Esophagus squamous epithelium (tissue), 5 donors: ENCODE measurements around the gene SLN. TPM values are rescaled to one million over a fixed set of nuclear protein-coding genes. Genes with fewer than 3 reads are reported as not detected.

ENCODE experiments used
- DNase-seq: peaks from one replicate; lab custom pipeline; 2025; lab: John Stamatoyannopoulos, UW
- H3K27ac ChIP-seq, 4 donors: fragments of 200-600 bp; sonication (generic); one replicate each; pipeline ENCODE4 v1.5.1; 2016 to 2019; ENCODE audit warnings: mild to moderate bottlenecking in 1 of 4
- H3K27me3 ChIP-seq, 4 donors: fragments of 200-600 bp; sonication (generic); 1 replicate in 3 of 4; 2 replicates in 1 of 4; pipeline versions ENCODE4 v1.5.1 to v1.6.0; 2017 to 2021; ENCODE audit warnings: antibody characterized with exemption in 1 of 4
- H3K36me3 ChIP-seq, 3 donors: fragments of 200-600 bp; sonication (generic); one replicate each; pipeline ENCODE4 v1.5.1; 2016 to 2019
- H3K4me1 ChIP-seq, 3 donors: fragments of 200-600 bp; sonication (generic); one replicate each; pipeline ENCODE4 v1.5.1; 2017 to 2019
- H3K4me3 ChIP-seq, 4 donors: fragments of 200-600 bp; sonication (generic); 1 replicate in 3 of 4; 2 replicates in 1 of 4; pipeline ENCODE4 v1.5.1; 2016 to 2019; ENCODE audit warnings: mild to moderate bottlenecking in 2 of 4, moderate library complexity in 1 of 4
- H3K9me3 ChIP-seq, 3 donors: fragments of 200-600 bp; sonication (generic); one replicate each; pipeline ENCODE4 v1.5.1; 2016 to 2019
- CTCF ChIP-seq, 6 experiments: fragments of 450-650 bp in 4 of 6; fragments of 200-600 bp in 2 of 6; sonication (generic) in 2 of 6; IDR thresholded peaks; one replicate each; pipeline ENCODE4 v1.5.1; 2016 to 2019; ENCODE audit warnings: antibody characterized with exemption in 6 of 6, mild to moderate bottlenecking in 4 of 6, moderate library complexity in 4 of 6
- POLR2A ChIP-seq, 4 donors: fragments of 450-650 bp; IDR thresholded peaks; one replicate each; pipeline ENCODE4 v1.6.1; 2017; ENCODE audit warnings: antibody characterized with exemption in 4 of 4, mild to moderate bottlenecking in 4 of 4, moderate library complexity in 3 of 4
- WGBS, 2 donors: methylation state at CpG; one replicate each; pipeline ENCODE4 v1.1.5; 2018; 5-methylcytosine and 5-hydroxymethylcytosine counted together
- intact Hi-C: fragments of 100-400 bp; cut with DNase I; formaldehyde crosslinking; loops from one replicate; pipeline ENCODE4 v1.15.0; 2022
- total RNA-seq, 4 donors: library from RNA; depleted of rRNA; stranded (reverse); fragments of >200 nt; gene quantifications; one replicate each; pipeline ENCODE4 v1.1.0, GENCODE V29; 2016
- donor health status: DM: yes; HTN: yes; CAD: no.

SLN gene
- total RNA-seq, 4 donors from 2014 or later, result not detected

GRCh38 chr11:107688322-107688918 lies 23.4 kb downstream of the SLN start:
- H3K4me3 ChIP-seq, result no peak overlapping the region
- no peaks in the 10 kb centered on the region for H3K36me3 ChIP-seq
- H3K4me1 ChIP-seq, result peaks cover 0 to 10% (median 0%) of the 10 kb centered on the region in 3 donors
- no peaks in the 10 kb centered on the region for H3K9me3 ChIP-seq
- H3K27me3 ChIP-seq, result no peaks in the 10 kb centered on the region
- no peak for TF ChIP-seq CTCF (IDR thresholded peaks at IDR 0.05)
- TF ChIP-seq POLR2A (IDR thresholded peaks at IDR 0.05), result no peak
- DNase-seq, result no peak
- WGBS, 2 donors, result 54 to 60% methylated on average over 5 to 6 of the region's 6 CpGs
- H3K27ac ChIP-seq, result no peak overlapping the region
- intact Hi-C loops, result loop anchor here (10.0 kb wide), 1 partner anchor 124 kb away; the partner anchor contains the start of gene ALKBH8

GRCh38 chr11:107683807-107684206 lies 28.0 kb downstream of the SLN start:
- H3K4me1 ChIP-seq, result peaks cover 0 to 18% (median 14%) of the 10 kb centered on the region in 3 donors
- no peak for DNase-seq
- TF ChIP-seq POLR2A (IDR thresholded peaks at IDR 0.05) (no peak), CTCF (IDR thresholded peaks at IDR 0.05) (peak in 2 of 6 experiments; percentile 13 to 50)
- intact Hi-C loops, result loop anchor here (10.0 kb wide), 1 partner anchor 119 kb away; the partner anchor contains the start of gene ALKBH8
- no peaks in the 10 kb centered on the region for H3K36me3 ChIP-seq
- no peaks in the 10 kb centered on the region for H3K27me3 ChIP-seq
- H3K9me3 ChIP-seq, result no peaks in the 10 kb centered on the region
- no peak overlapping the region for H3K27ac ChIP-seq
- no peak overlapping the region for H3K4me3 ChIP-seq
- 87 to 100% methylated on average over 1 to 2 of the region's 2 CpGs for WGBS, 2 donors

GRCh38 chr11:107683061-107683460 lies 28.8 kb downstream of the SLN start:
- no peaks in the 10 kb centered on the region for H3K27me3 ChIP-seq
- H3K4me1 ChIP-seq, result peaks cover 0 to 14% (median 13%) of the 10 kb centered on the region in 3 donors
- no peak for TF ChIP-seq CTCF (IDR thresholded peaks at IDR 0.05)
- TF ChIP-seq POLR2A (IDR thresholded peaks at IDR 0.05), result no peak
- no peak overlapping the region for H3K27ac ChIP-seq
- no peaks in the 10 kb centered on the region for H3K9me3 ChIP-seq
- intact Hi-C loops, result loop anchor here (10.0 kb wide), 1 partner anchor 118 kb away; the partner anchor contains the start of gene ALKBH8
- 71 to 93% methylated on average over 2 of the region's 2 CpGs for WGBS, 2 donors
- no peak overlapping the region for H3K4me3 ChIP-seq
- DNase-seq, result no peak
- H3K36me3 ChIP-seq, result no peaks in the 10 kb centered on the region

GRCh38 chr11:107682572-107682971 lies 29.3 kb downstream of the SLN start:
- intact Hi-C loops, result loop anchor here (10.0 kb wide), 1 partner anchor 118 kb away; the partner anchor contains the start of gene ALKBH8
- H3K4me3 ChIP-seq, result no peak overlapping the region
- 57 to 67% methylated on average over 5 of the region's 5 CpGs for WGBS, 2 donors
- H3K9me3 ChIP-seq, result no peaks in the 10 kb centered on the region
- no peak for DNase-seq
- H3K27me3 ChIP-seq, result no peaks in the 10 kb centered on the region
- no peaks in the 10 kb centered on the region for H3K36me3 ChIP-seq
- TF ChIP-seq CTCF (IDR thresholded peaks at IDR 0.05) (no peak), POLR2A (IDR thresholded peaks at IDR 0.05) (no peak)
- peaks cover 0 to 14% (median 13%) of the 10 kb centered on the region in 3 donors for H3K4me1 ChIP-seq
- no peak overlapping the region for H3K27ac ChIP-seq

GRCh38 chr11:107682171-107682570 lies 29.7 kb downstream of the SLN start:
- WGBS, 2 donors, result 51 to 56% methylated on average over 3 to 4 of the region's 4 CpGs
- H3K9me3 ChIP-seq, result no peaks in the 10 kb centered on the region
- no peaks in the 10 kb centered on the region for H3K27me3 ChIP-seq
- H3K36me3 ChIP-seq, result no peaks in the 10 kb centered on the region
- H3K27ac ChIP-seq, result no peak overlapping the region
- H3K4me1 ChIP-seq, result peaks cover 0 to 14% (median 13%) of the 10 kb centered on the region in 3 donors
- DNase-seq, result no peak
- intact Hi-C loops, result loop anchor here (10.0 kb wide), 1 partner anchor 117 kb away; the partner anchor contains the start of gene ALKBH8
- H3K4me3 ChIP-seq, result no peak overlapping the region
- TF ChIP-seq CTCF (IDR thresholded peaks at IDR 0.05), result no peak
- no peak for TF ChIP-seq POLR2A (IDR thresholded peaks at IDR 0.05)
